H9 (cell line): Measurements from ENCODE around the gene ARHGAP26. TPM values are rescaled to one million over a fixed set of nuclear protein-coding genes. Genes with fewer than 3 reads are reported as not detected.

Source experiments
- DNase-seq: peaks from one replicate; pipeline ENCODE4 v3.0.0-alpha.2; 2017
- H2AFZ ChIP-seq: one replicate; pipeline ENCODE4 v1.6.1; 2013; ENCODE audit warnings: mild to moderate bottlenecking, low read length, control low read depth, moderate library complexity
- H2AK5ac ChIP-seq: 2 replicates; pipeline ENCODE4 v1.6.1; 2013; ENCODE audit warnings: low read length, control low read depth, mixed read lengths; ENCODE audit not compliant: insufficient read length
- H2BK120ac ChIP-seq: one replicate; pipeline ENCODE4 v1.6.1; 2013; ENCODE audit warnings: low read depth, mild to moderate bottlenecking, low read length, control low read depth, inconsistent platforms; ENCODE audit not compliant: poor library complexity, severe bottlenecking
- H2BK12ac ChIP-seq: 2 replicates; pipeline ENCODE4 v1.6.1; 2013; ENCODE audit warnings: low read length, control low read depth, mixed read lengths, low read depth; ENCODE audit not compliant: insufficient read length
- H2BK15ac ChIP-seq: 2 replicates; pipeline ENCODE4 v1.6.1; 2013; ENCODE audit warnings: low read depth, low read length, control low read depth
- H2BK20ac ChIP-seq: one replicate; pipeline ENCODE4 v1.6.1; 2013; ENCODE audit warnings: low read depth, mild to moderate bottlenecking, low read length, control low read depth, inconsistent platforms; ENCODE audit not compliant: poor library complexity, severe bottlenecking
- H2BK5ac ChIP-seq: 2 replicates; pipeline ENCODE4 v1.6.1; 2013; ENCODE audit warnings: low read length, control low read depth, mixed read lengths; ENCODE audit not compliant: insufficient read length
- H3K14ac ChIP-seq: 2 replicates; pipeline ENCODE4 v1.6.1; 2013; ENCODE audit warnings: low read length, control low read depth; ENCODE audit not compliant: insufficient read depth
- H3K18ac ChIP-seq: 2 replicates; pipeline ENCODE4 v1.6.1; 2013; ENCODE audit warnings: low read depth, mild to moderate bottlenecking, mixed read lengths, low read length, control low read depth; ENCODE audit not compliant: insufficient read length
- H3K23ac ChIP-seq: 2 replicates; pipeline ENCODE4 v1.6.1; 2013; ENCODE audit warnings: low read length, control low read depth, mixed read lengths, low read depth; ENCODE audit not compliant: insufficient read length
- H3K23me2 ChIP-seq: 2 replicates; pipeline ENCODE4 v1.6.1; 2013; ENCODE audit warnings: low read depth, mild to moderate bottlenecking, mixed read lengths, low read length, control low read depth; ENCODE audit not compliant: insufficient read length, poor library complexity, severe bottlenecking
- H3K27ac ChIP-seq: 2 replicates; pipeline ENCODE4 v1.5.1; 2013; ENCODE audit warnings: low read length, control low read depth, mixed read lengths, low read depth; ENCODE audit not compliant: insufficient read length
- H3K27me3 ChIP-seq: 2 replicates; pipeline ENCODE4 v1.6.1; 2013; ENCODE audit warnings: low read length, control low read depth, inconsistent platforms; ENCODE audit not compliant: insufficient read depth
- H3K4ac ChIP-seq: 2 replicates; pipeline ENCODE4 v1.6.1; 2013; ENCODE audit warnings: low read depth, mild to moderate bottlenecking, control low read depth, inconsistent platforms, low read length, moderate library complexity
- H3K4me1 ChIP-seq: 2 replicates; pipeline ENCODE4 v1.6.1; 2013; ENCODE audit warnings: low read length, control low read depth, inconsistent platforms; ENCODE audit not compliant: insufficient read depth
- H3K4me2 ChIP-seq: 2 replicates; pipeline ENCODE4 v1.6.1; 2013; ENCODE audit warnings: low read length, control low read depth, mixed read lengths; ENCODE audit not compliant: insufficient read length, insufficient read depth
- H3K56ac ChIP-seq: 2 replicates; pipeline ENCODE4 v1.6.1; 2013; ENCODE audit warnings: low read depth, mild to moderate bottlenecking, mixed read lengths, low read length, control low read depth; ENCODE audit not compliant: insufficient read length
- H3K79me1 ChIP-seq: 2 replicates; pipeline ENCODE4 v1.6.1; 2013; ENCODE audit warnings: low read depth, mild to moderate bottlenecking, moderate library complexity, low read length, control low read depth, inconsistent platforms; ENCODE audit not compliant: insufficient read depth, poor library complexity, severe bottlenecking
- H3K79me2 ChIP-seq: 2 replicates; pipeline ENCODE4 v1.6.1; 2013; ENCODE audit warnings: low read length, control low read depth, inconsistent platforms; ENCODE audit not compliant: insufficient read depth
- H3K9ac ChIP-seq: 2 replicates; pipeline ENCODE4 v1.6.1; 2013; ENCODE audit warnings: low read length, control low read depth, mixed read lengths; ENCODE audit not compliant: insufficient read length; ENCODE audit errors: extremely low read depth
- H3K9me3 ChIP-seq: one replicate; pipeline ENCODE4 v1.6.1; 2013; ENCODE audit warnings: low read depth, low read length, inconsistent platforms; ENCODE audit not compliant: control insufficient read depth
- H3T11ph ChIP-seq: one replicate; pipeline ENCODE4 v1.6.1; 2013; ENCODE audit warnings: mild to moderate bottlenecking, low read length, control low read depth, inconsistent platforms
- H4K20me1 ChIP-seq: one replicate; pipeline ENCODE4 v1.6.1; 2013; ENCODE audit not compliant: control insufficient read depth, insufficient read length, insufficient read depth
- H4K5ac ChIP-seq: 2 replicates; pipeline ENCODE4 v1.6.1; 2013; ENCODE audit warnings: low read depth, mild to moderate bottlenecking, mixed read lengths, low read length, control low read depth; ENCODE audit not compliant: insufficient read length
- H4K8ac ChIP-seq: replicated peaks from 2 replicates; pipeline ENCODE4 v1.6.1; 2013; ENCODE audit warnings: low read length, control low read depth, mixed read lengths, low read depth; ENCODE audit not compliant: insufficient read length
- H4K91ac ChIP-seq: 2 replicates; pipeline ENCODE4 v1.6.1; 2013; ENCODE audit warnings: low read depth, mild to moderate bottlenecking, moderate library complexity, mixed read lengths, low read length, control low read depth; ENCODE audit not compliant: insufficient read length
- H3K27ac Mint-ChIP-seq, 3 experiments: 2 replicates in 2 of 3; 3 replicates in 1 of 3; pipeline ENCODE4 v1.8.0; 2020 to 2021; ENCODE audit warnings: mixed read lengths in 3 of 3, mild to moderate bottlenecking in 1 of 3, moderate library complexity in 1 of 3
- H3K27me3 Mint-ChIP-seq: 2 replicates; pipeline ENCODE4 v1.8.0; 2021; ENCODE audit warnings: low read depth, mild to moderate bottlenecking, moderate library complexity, mixed read lengths
- H3K36me3 Mint-ChIP-seq, 3 experiments: 2 replicates in 2 of 3; 3 replicates in 1 of 3; pipeline ENCODE4 v1.8.0; 2020 to 2021; ENCODE audit warnings: low read depth in 3 of 3, mixed read lengths in 3 of 3; ENCODE audit not compliant: insufficient read depth in 1 of 3
- H3K4me1 Mint-ChIP-seq, 2 experiments: 2 replicates each; pipeline ENCODE4 v1.8.0; 2020; ENCODE audit warnings: mixed read lengths in 2 of 2
- H3K4me3 Mint-ChIP-seq, 2 experiments: 2 replicates in 1 of 2; 3 replicates in 1 of 2; pipeline ENCODE4 v1.8.0; 2020 to 2021; ENCODE audit warnings: mild to moderate bottlenecking in 2 of 2, mixed read lengths in 2 of 2, moderate library complexity in 1 of 2
- H3K9me3 Mint-ChIP-seq, 2 experiments: 2 replicates in 1 of 2; 3 replicates in 1 of 2; pipeline ENCODE4 v1.8.0; 2020; ENCODE audit warnings: mild to moderate bottlenecking in 2 of 2, mixed read lengths in 2 of 2, moderate library complexity in 1 of 2
- CTCF ChIP-seq: fragments of 200-600 bp; sonication (generic); conservative IDR thresholded peaks from 3 replicates; pipeline ENCODE4 v1.8.0; 2021; ENCODE audit warnings: antibody characterized with exemption, mild to moderate bottlenecking
- WGBS: extraction: QIAGEN DNeasy Blood & Tissue Kit; methylation state at CpG from one replicate; pipeline ENCODE4 v1.1.7; 2013; ENCODE audit warnings: missing lambda C conversion rate, low lambda C conversion rate, mixed read lengths; ENCODE audit not compliant: insufficient read length; ENCODE audit errors: extremely low coverage; 5-methylcytosine and 5-hydroxymethylcytosine counted together
- total RNA-seq: library from RNA; stranded (reverse); gene quantifications from 2 replicates; pipeline ENCODE4 v1.2.1, GENCODE V29; 2021

The ARHGAP26 gene
- total RNA-seq, 1 experiment from 2014 or later = 13.8 TPM

GRCh38 chr5:143199161-143199560, 429.0 kb downstream of the ARHGAP26 start:
- no peak overlapping the region; a peak in 1 of 7 replicates for H3K27ac Mint-ChIP-seq
- H3K4me1 Mint-ChIP-seq = peaks cover 3 to 4% of the 10 kb centered on the region in 2 experiments

More at GRCh38 chr5:143199161-143199560, 429.0 kb downstream of the ARHGAP26 start:
- DNase-seq = no peak
- H4K20me1 ChIP-seq = no peaks in the 10 kb centered on the region
- no peak overlapping the region for H2BK12ac ChIP-seq
- no peak overlapping the region for H2BK20ac ChIP-seq
- H3K56ac ChIP-seq = no peak overlapping the region
- no peak for TF ChIP-seq CTCF
- H3K18ac ChIP-seq = no peak overlapping the region
- Mint-ChIP-seq H3K4me3 (no peak overlapping the region), H3K9me3 (peaks cover 9 to 13% of the 10 kb centered on the region in 2 experiments; a peak in 3 of 5 replicates), H3K36me3 (peaks cover 13 to 18% (median 15%) of the 10 kb centered on the region in 3 experiments; a peak in 6 of 7 replicates), H3K27me3 (no peaks in the 10 kb centered on the region)
- H3K23ac ChIP-seq = no peak overlapping the region
- H3K79me1 ChIP-seq = no peaks in the 10 kb centered on the region
- H3K4me2 ChIP-seq = no peak overlapping the region
- no peak overlapping the region for H4K8ac ChIP-seq
- H3K4ac ChIP-seq = no peak overlapping the region
- no peak overlapping the region for H2BK120ac ChIP-seq
- no peak overlapping the region for H4K5ac ChIP-seq
- no peak overlapping the region for H3K9ac ChIP-seq
- no peaks in the 10 kb centered on the region for H3K79me2 ChIP-seq
- H3K23me2 ChIP-seq = no peaks in the 10 kb centered on the region
- H2BK15ac ChIP-seq = no peak overlapping the region
- H3K4me1 ChIP-seq = no peaks in the 10 kb centered on the region
- no peak overlapping the region for H2AFZ ChIP-seq
- H3T11ph ChIP-seq = no peak overlapping the region
- no CpG with 5 or more reads among the region's 1 CpG for WGBS
- H2BK5ac ChIP-seq = no peak overlapping the region
- H3K27ac ChIP-seq = no peak overlapping the region
- H3K14ac ChIP-seq = no peak overlapping the region
- no peaks in the 10 kb centered on the region for H3K27me3 ChIP-seq
- no peaks in the 10 kb centered on the region for H3K9me3 ChIP-seq
- no peak overlapping the region for H2AK5ac ChIP-seq
- no peak overlapping the region for H4K91ac ChIP-seq
